Medulla oblongata (tissue), 1 donor: ENCODE measurements around the gene PTGR3.

Experiments used
- DNase-seq: peaks from one replicate; pipeline ENCODE4 v3.0.0-alpha.2; 2015; ENCODE audit errors: extremely low spot score

Gene PTGR3

GRCh38 chr18:75170022-75170789, 38.7 kb downstream of the PTGR3 start:
- no peak for DNase-seq

- DNase-seq = no peak
Measured at GRCh38 chr18:75169411-75169810, 39.5 kb downstream of the PTGR3 start.

- no peak for DNase-seq
Measured at GRCh38 chr18:75168619-75169018, 40.3 kb downstream of the PTGR3 start.

GRCh38 chr18:75167759-75168618, 41.0 kb downstream of the PTGR3 start:
- no peak for DNase-seq

GRCh38 chr18:75167137-75167536, 41.8 kb downstream of the PTGR3 start:
- no peak for DNase-seq

GRCh38 chr18:75165926-75166325, 43.0 kb downstream of the PTGR3 start:
- DNase-seq = no peak

- DNase-seq = no peak
Measured at GRCh38 chr18:75164479-75164878, 44.5 kb downstream of the PTGR3 start.

- no peak for DNase-seq
Measured at GRCh38 chr18:75163736-75164135, 45.2 kb downstream of the PTGR3 start.

GRCh38 chr18:75162978-75163377, 46.0 kb downstream of the PTGR3 start:
- no peak for DNase-seq

GRCh38 chr18:75162467-75162866, 46.5 kb downstream of the PTGR3 start:
- no peak for DNase-seq

GRCh38 chr18:75161256-75162028, 47.5 kb downstream of the PTGR3 start:
- peak; percentile 56 for DNase-seq

- no peak for DNase-seq
Measured at GRCh38 chr18:75160364-75160763, 48.6 kb downstream of the PTGR3 start.

- DNase-seq = no peak
Measured at GRCh38 chr18:75159646-75160356, 49.1 kb downstream of the PTGR3 start.

GRCh38 chr18:75159238-75159518, 49.8 kb downstream of the PTGR3 start:
- no peak for DNase-seq
